Measurements from ENCODE around the gene CARD19.

CARD19 gene

DNA sequence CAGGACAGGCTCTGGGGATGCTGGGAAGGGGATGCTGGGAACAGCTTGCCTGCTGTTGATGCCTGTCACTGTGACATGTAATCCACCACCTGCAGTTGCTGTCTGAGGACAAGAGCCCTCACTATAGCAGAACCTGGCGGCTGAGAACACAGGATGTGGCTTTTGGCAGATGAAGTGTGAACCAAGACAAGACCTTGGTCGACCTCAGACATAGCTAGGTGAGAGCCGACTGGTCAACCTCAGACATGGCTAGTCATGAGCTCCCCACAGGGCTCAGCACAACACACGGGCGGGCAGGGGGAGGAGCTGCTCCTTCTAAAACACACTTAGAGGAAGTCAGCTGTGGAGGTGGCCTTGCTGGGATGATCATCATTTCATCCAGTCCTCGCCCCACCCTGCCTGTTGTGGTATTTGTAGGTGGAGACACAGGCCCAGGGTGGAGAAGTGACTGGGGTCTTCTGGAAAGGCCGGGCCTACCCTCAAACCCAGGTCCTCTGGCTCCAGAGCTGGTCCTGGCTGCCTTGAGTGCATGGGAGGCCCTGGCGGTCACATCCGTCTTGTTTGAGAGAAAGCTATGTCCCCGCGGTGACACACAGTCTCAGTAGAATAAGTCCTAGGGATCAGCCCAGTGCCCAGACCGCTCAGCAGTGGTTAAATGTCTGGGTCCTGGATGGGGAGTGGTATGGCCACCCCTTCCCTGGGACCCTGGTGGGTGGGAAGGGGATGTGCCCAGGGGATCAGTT lies 31.5 kb upstream of the CARD19 start:
- peak; percentile 74 for DNase-seq

- no peak for DNase-seq
Measured at GRCh38 chr9:93065135-93065720, 30.8 kb upstream of the CARD19 start.

DNA sequence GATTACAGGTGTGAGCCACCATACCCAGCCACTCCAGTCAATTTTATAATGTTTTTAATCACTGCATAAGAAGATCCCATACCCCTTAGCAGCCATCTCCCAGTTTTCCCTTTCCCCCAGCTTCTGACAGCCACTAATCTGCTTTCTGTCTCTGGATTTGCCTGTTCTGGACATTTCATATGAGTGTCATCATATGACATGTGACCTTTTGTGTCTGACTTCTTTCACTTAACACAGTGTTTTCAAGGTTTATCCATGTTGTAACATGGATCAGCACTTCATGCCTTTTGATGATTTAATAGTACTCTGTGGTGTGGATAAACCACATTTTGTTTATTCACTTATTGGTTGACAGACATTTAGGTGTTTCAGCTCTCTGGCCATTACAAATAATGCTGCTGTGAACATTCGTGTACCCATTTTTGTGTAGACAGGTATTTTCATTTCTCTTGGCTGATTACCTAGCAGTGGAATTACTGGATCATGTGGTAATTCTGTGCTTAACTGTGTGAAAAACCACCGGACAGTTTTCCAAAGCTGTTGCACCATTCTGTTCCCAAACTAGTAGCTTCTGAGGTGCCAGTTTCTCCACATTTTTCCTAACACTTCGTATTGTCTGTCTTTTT lies 28.9 kb upstream of the CARD19 start:
- no peak for DNase-seq

GRCh38 chr9:93068956-93069355 lies 27.1 kb upstream of the CARD19 start:
- no peak for DNase-seq

GRCh38 chr9:93071464-93071863 lies 24.6 kb upstream of the CARD19 start:
- peak; percentile 29 for DNase-seq

DNA sequence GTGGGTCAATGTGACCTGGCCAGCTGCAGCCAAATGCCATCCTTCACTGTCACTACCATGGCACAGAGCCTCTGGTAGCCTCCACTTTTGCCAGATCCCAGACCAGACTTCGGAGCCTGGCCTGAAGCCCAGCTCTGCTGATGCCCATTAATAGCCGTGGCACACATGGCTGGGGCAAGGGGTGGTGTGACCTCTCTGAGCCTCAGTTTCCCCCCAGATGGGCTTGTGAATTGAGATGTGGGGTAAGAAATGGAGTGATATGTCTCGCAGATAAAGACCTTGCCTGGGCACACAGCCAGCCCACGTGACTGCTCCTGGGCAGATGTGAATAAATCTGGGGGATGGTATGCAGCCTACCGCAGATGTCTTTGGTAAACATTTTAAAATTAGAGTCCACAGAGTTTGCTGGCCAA lies 23.6 kb upstream of the CARD19 start:
- DNase-seq = peak; percentile 69

GRCh38 chr9:93076101-93076791 lies 19.8 kb upstream of the CARD19 start:
- DNase-seq = no peak

GRCh38 chr9:93076792-93077128 lies 19.3 kb upstream of the CARD19 start:
- no peak for DNase-seq

- no peak for DNase-seq
Measured at GRCh38 chr9:93077367-93077766, 18.6 kb upstream of the CARD19 start.

DNA sequence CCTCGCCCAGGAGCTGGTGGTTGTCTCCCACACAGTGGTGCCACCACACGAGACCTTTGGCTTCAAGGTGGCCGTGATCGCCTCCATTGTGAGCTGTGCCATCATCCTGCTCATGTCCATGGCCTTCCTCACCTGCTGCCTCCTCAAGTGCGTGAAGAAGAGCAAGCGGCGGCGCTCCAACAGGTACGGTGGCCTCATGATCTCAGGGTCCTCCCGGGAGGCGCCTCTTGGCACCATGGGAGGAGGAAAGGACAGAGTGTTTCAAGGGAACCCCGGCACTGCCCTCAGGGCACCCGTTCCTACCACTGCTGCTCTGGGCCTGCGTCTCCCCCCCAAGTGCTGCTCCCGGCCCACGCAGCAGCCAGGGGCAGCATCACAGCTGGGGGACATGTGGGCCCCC lies 18.2 kb upstream of the CARD19 start:
- no peak for DNase-seq

GRCh38 chr9:93079371-93079770 lies 16.6 kb upstream of the CARD19 start:
- no peak for DNase-seq

DNA sequence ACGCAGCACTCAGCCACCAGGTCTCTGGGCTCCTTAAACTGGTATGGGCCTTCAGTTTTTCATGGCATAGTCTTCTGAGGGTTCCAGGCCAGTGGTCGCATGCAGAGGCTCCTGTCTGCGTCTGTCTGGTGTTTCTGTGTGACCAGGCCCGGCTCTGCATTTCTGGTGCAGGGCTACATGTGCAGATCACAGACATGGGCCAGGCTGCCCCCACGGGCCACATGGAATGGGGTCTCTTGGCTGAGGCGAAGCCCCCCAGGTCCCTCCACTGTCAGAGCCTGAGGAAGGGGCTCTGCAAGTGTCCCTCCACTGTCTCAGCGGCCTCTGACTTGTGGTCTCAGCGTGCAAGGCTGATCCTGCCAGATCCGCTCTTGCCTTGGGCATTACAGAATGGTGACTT lies 15.6 kb upstream of the CARD19 start:
- DNase-seq = no peak

GRCh38 chr9:93081081-93081529 lies 14.9 kb upstream of the CARD19 start:
- no peak for DNase-seq

GRCh38 chr9:93081931-93082330 lies 14.1 kb upstream of the CARD19 start:
- no peak for DNase-seq

DNA sequence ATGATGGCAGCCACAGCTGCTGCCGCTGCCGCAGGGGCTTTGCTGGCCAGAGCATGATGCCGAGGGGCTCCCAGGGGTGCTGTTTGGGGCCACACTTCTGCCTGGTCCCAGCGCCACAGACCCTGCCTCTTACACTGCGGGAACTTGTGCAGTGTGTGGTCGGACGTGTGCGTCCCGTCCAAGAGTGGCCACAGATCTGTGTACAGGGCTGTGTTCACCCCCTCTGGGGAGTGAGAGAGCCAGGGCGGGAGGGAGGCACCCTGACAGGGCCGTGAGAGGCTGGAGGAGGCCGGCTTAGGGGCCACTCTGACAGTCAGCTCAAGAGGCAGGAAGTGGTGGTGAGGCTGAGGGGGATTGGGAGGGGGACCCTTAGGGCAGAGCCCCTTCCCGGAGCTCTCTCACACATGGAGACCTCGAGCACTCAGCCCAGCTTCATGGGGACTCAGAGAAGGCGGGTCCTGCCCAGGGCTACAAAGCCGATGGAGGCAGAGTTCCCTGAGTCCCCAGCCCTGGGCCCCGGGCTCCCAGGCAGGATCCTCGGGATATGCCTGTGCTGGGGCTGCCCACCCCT lies 13.1 kb upstream of the CARD19 start:
- DNase-seq = no peak

GRCh38 chr9:93083592-93084470 lies 12.2 kb upstream of the CARD19 start:
- DNase-seq = no peak

GRCh38 chr9:93084471-93084881 lies 11.5 kb upstream of the CARD19 start:
- no peak for DNase-seq

DNA sequence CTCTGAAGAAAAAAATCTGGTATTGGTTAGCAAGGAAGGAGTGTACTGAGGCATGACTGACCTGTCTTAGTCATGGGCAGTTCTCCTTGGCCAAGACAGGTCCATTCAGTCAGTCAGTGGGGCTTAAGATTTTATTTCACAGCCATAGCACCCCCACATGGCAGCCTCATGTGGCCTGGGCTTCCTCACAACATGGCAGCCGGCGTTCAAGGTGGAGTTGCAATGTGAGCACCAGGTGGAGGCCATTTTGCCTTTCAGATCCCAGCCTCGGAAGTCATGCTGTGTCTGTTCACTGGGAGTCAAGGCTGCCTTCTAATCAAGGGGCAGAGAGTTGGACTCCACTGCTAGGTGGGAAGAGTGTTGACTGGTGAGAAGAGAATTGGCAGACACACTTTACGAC lies 10.3 kb upstream of the CARD19 start:
- no peak for DNase-seq

GRCh38 chr9:93086447-93087224 lies 9.4 kb upstream of the CARD19 start:
- no peak for DNase-seq

- DNase-seq = no peak
Measured at GRCh38 chr9:93087971-93088655, 7.9 kb upstream of the CARD19 start.

DNA sequence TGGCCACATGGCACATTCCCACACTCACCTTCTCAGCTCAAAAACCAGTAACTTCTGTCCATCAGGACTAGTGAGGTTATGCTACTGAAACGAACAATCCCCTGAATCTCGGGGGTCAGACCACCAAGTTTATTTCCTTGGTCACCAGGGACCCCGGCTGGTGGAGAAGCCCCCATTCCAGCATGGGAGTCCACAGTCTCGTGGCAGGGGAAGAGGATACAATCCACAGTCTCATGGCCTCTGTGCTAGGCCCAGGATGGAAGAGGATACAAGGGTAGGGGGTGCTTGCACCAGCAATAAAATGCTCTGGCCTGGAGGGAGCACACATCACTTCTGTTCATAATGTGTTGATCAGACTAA lies 7.4 kb upstream of the CARD19 start:
- DNase-seq = no peak

Data from NCI-H2171 treated with DMSO at 0.1 percent for 48 hours (cell line).